ENCODE results near the gene OTUD7B. TPM values are rescaled to one million over a fixed set of nuclear protein-coding genes. Genes with fewer than 3 reads are reported as not detected.
A peak's percentile ranks its signal among the peaks of the same experiment; 100 is the strongest.

Gene OTUD7B
- total and polyA plus RNA-seq, 9 of the 15 experiments (the other 6 are each of a cell fraction or from before 2014, with no cell fraction given), result 0.96 to 18.8 (median 7.4) TPM

DNA sequence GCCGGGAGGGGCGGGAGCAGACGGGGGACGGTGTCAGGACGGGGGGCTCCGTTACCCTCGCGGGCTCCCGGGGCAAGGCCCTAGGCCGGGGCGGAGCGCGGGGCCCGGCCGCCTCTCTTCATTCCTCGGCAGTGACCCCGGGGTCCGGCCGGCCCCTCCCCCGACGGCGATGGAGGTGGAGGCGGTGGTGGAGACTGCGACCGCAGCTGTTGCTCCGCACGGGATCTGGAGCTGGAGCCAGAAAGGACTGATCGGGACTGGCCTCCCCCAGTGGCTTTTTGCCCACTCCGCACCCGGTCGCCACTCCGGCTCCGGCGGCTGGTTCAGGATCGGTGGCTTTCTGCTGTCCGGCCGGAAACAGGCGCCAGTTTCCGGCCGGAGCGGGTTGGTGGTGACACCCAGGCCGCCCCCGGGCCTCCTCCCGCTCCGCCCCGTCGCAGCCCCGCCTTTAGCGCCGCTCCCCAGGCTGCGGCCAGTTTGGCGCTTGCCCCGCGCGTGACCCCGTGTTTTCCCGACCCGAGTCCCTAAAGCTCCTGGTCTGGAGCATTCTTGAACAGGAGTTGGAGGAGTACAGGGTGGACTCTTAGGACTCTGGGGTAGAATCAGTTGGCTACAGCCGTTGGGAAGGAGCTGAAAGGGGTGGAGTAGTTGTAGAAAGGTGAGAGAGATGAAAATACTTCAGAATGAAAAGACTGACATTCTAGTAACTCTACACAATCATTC, at the start of gene OTUD7B (continued):
- peak; percentile 52 for TF ChIP-seq RAD51 (IDR thresholded peaks at IDR 0.05; ENCODE audit: borderline replicate concordance, low read depth)
- TF ChIP-seq SFPQ (IDR thresholded peaks at IDR 0.05; ENCODE audit: low read depth, low read length), result no peak
- no peak for TF ChIP-seq KHSRP (IDR thresholded peaks at IDR 0.05)
- no peak for TF ChIP-seq SRSF3 (IDR thresholded peaks at IDR 0.05; ENCODE audit: insufficient read depth, low read length)
- no peak for TF ChIP-seq ERF (CRISPR knock-in tag; IDR thresholded peaks at IDR 0.05)
- no peak for TF ChIP-seq BCOR (IDR thresholded peaks at IDR 0.05)
- TF ChIP-seq MAX (CRISPR knock-in tag; IDR thresholded peaks at IDR 0.05), result no peak; the same call in 1 of the 2 replicates
- 0 out of 2 replicates have a peak, but pooled peaks have one; percentile 14 for TF ChIP-seq FOXJ2 (tag; IDR thresholded peaks at IDR 0.05)
- no peak for TF ChIP-seq NFATC3 (IDR thresholded peaks at IDR 0.05)
- TF ChIP-seq POU5F1 (IDR thresholded peaks at IDR 0.05; ENCODE audit: borderline replicate concordance, low read depth, low read length, partially characterized antibody), result no peak
- TF ChIP-seq, protein P1, sequence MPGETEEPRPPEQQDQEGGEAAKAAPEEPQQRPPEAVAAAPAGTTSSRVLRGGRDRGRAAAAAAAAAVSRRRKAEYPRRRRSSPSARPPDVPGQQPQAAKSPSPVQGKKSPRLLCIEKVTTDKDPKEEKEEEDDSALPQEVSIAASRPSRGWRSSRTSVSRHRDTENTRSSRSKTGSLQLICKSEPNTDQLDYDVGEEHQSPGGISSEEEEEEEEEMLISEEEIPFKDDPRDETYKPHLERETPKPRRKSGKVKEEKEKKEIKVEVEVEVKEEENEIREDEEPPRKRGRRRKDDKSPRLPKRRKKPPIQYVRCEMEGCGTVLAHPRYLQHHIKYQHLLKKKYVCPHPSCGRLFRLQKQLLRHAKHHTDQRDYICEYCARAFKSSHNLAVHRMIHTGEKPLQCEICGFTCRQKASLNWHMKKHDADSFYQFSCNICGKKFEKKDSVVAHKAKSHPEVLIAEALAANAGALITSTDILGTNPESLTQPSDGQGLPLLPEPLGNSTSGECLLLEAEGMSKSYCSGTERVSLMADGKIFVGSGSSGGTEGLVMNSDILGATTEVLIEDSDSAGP (CRISPR knock-in tag; IDR thresholded peaks at IDR 0.05), result no peak
- no peak for TF ChIP-seq OTX1 (CRISPR knock-in tag; IDR thresholded peaks at IDR 0.05)
- no peak for TF ChIP-seq HDAC3 (IDR thresholded peaks at IDR 0.05; ENCODE audit: borderline replicate concordance, partially characterized antibody)
- TF ChIP-seq, protein P2, sequence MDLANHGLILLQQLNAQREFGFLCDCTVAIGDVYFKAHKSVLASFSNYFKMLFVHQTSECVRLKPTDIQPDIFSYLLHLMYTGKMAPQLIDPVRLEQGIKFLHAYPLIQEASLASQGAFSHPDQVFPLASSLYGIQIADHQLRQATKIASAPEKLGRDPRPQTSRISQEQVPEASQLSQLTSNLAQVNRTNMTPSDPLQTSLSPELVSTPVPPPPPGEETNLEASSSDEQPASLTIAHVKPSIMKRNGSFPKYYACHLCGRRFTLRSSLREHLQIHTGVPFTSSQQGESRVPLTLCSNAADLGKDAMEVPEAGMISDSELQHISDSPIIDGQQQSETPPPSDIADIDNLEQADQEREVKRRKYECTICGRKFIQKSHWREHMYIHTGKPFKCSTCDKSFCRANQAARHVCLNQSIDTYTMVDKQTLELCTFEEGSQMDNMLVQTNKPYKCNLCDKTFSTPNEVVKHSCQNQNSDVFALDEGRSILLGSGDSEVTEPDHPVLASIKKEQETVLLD (IDR thresholded peaks at IDR 0.05), result 0 out of 2 replicates have a peak, but pooled peaks have one; percentile 21
- TF ChIP-seq CHD4 (IDR thresholded peaks at IDR 0.05; ENCODE audit: insufficient read depth, insufficient replicate concordance, low read depth, low read length, poor library complexity, severe bottlenecking), result no peak
- TF ChIP-seq ZNF311 (CRISPR knock-in tag; IDR thresholded peaks at IDR 0.05), result no peak
- TF ChIP-seq ZNF668 (CRISPR knock-in tag; IDR thresholded peaks at IDR 0.05), result no peak
- TF ChIP-seq ZBTB43 (CRISPR knock-in tag; IDR thresholded peaks at IDR 0.05), result no peak
- peak; percentile 71 for TF ChIP-seq SMAD1 (IDR thresholded peaks at IDR 0.05; ENCODE audit: low read depth, low read length, partially characterized antibody)

Measured in K562 (cell line).